Trophoblast cell (in vitro differentiated cells and primary cell): ENCODE data around the gene PNISR.

ENCODE experiments used
- DNase-seq, 2 donors: peaks; one replicate each; pipeline ENCODE4 v3.0.0-alpha.2; 2016
- H2AFZ ChIP-seq: 2 replicates; pipeline ENCODE4 v1.6.1; 2013; ENCODE audit warnings: low read length, moderate library complexity, mild to moderate bottlenecking; ENCODE audit not compliant: insufficient read depth, poor library complexity
- H2AK5ac ChIP-seq: 2 replicates; pipeline ENCODE4 v1.6.1; 2013; ENCODE audit warnings: mild to moderate bottlenecking, low read length
- H2BK120ac ChIP-seq: 2 replicates; pipeline ENCODE4 v1.6.1; 2013; ENCODE audit warnings: low read length, mild to moderate bottlenecking, moderate library complexity; ENCODE audit not compliant: insufficient read depth, poor library complexity
- H2BK12ac ChIP-seq: 2 replicates; pipeline ENCODE4 v1.6.1; 2013; ENCODE audit warnings: mild to moderate bottlenecking, low read length, moderate library complexity
- H2BK5ac ChIP-seq: 2 replicates; pipeline ENCODE4 v1.6.1; 2013; ENCODE audit warnings: low read length, low read depth, moderate library complexity, mild to moderate bottlenecking; ENCODE audit not compliant: poor library complexity
- H3K14ac ChIP-seq: 2 replicates; pipeline ENCODE4 v1.6.1; 2013; ENCODE audit warnings: mild to moderate bottlenecking, low read length
- H3K18ac ChIP-seq: 2 replicates; pipeline ENCODE4 v1.6.1; 2013; ENCODE audit warnings: mild to moderate bottlenecking, low read length
- H3K23ac ChIP-seq: 2 replicates; pipeline ENCODE4 v1.6.1; 2013; ENCODE audit warnings: low read length
- H3K27ac ChIP-seq: 2 replicates; pipeline ENCODE4 v1.5.1; 2013; ENCODE audit warnings: low read depth, mild to moderate bottlenecking, inconsistent platforms, low read length, moderate library complexity
- H3K27me3 ChIP-seq: 2 replicates; pipeline ENCODE4 v1.6.1; 2013; ENCODE audit warnings: inconsistent platforms, mild to moderate bottlenecking, low read length, moderate library complexity; ENCODE audit not compliant: insufficient read depth
- H3K36me3 ChIP-seq, 2 experiments: 1 replicate in 1 of 2; 2 replicates in 1 of 2; pipeline ENCODE4 v1.6.1; 2013; ENCODE audit warnings: low read length in 2 of 2, mild to moderate bottlenecking in 2 of 2, moderate library complexity in 1 of 2; ENCODE audit not compliant: insufficient read depth in 2 of 2, control insufficient read depth in 1 of 2
- H3K4ac ChIP-seq: 2 replicates; pipeline ENCODE4 v1.6.1; 2013; ENCODE audit warnings: low read depth, mild to moderate bottlenecking, low read length, moderate library complexity
- H3K4me1 ChIP-seq, 2 experiments: 1 replicate in 1 of 2; 2 replicates in 1 of 2; pipeline ENCODE4 v1.6.1; 2013; ENCODE audit warnings: low read length in 2 of 2, mild to moderate bottlenecking in 2 of 2, moderate library complexity in 1 of 2; ENCODE audit not compliant: insufficient read depth in 2 of 2, control insufficient read depth in 1 of 2
- H3K4me2 ChIP-seq: 2 replicates; pipeline ENCODE4 v1.6.1; 2013; ENCODE audit warnings: inconsistent platforms, mild to moderate bottlenecking, low read length, moderate library complexity
- H3K4me3 ChIP-seq: 2 replicates; pipeline ENCODE4 v1.5.1; 2013; ENCODE audit warnings: mild to moderate bottlenecking, low read depth, low read length, inconsistent platforms
- H3K79me1 ChIP-seq: one replicate; pipeline ENCODE4 v1.6.1; 2013; ENCODE audit warnings: low read length
- H3K79me2 ChIP-seq: 2 replicates; pipeline ENCODE4 v1.6.1; 2013; ENCODE audit warnings: low read length, mild to moderate bottlenecking; ENCODE audit not compliant: control insufficient read depth, insufficient read depth, poor library complexity
- H3K9ac ChIP-seq: 2 replicates; pipeline ENCODE4 v1.6.1; 2013; ENCODE audit warnings: mild to moderate bottlenecking, low read length
- H3K9me3 ChIP-seq: 2 replicates; pipeline ENCODE4 v1.6.1; 2013; ENCODE audit warnings: low read depth, mild to moderate bottlenecking, control low read depth, inconsistent platforms, low read length; ENCODE audit not compliant: insufficient read depth
- H4K12ac ChIP-seq: 2 replicates; pipeline ENCODE4 v1.6.1; 2013; ENCODE audit warnings: low read depth, mild to moderate bottlenecking, low read length, moderate library complexity
- H4K8ac ChIP-seq: 2 replicates; pipeline ENCODE4 v1.6.1; 2013; ENCODE audit warnings: low read depth, mild to moderate bottlenecking, low read length, moderate library complexity
- H4K91ac ChIP-seq: one replicate; pipeline ENCODE4 v1.6.1; 2013; ENCODE audit warnings: low read depth, mild to moderate bottlenecking, low read length, moderate library complexity
- WGBS: extraction: QIAGEN DNeasy Blood & Tissue Kit; methylation state at CpG from one replicate; pipeline ENCODE4 v1.1.7; 2013; ENCODE audit warnings: missing lambda C conversion rate; ENCODE audit not compliant: insufficient read length, insufficient coverage; ENCODE audit errors: extremely low coverage; 5-methylcytosine and 5-hydroxymethylcytosine counted together

Gene PNISR

DNA sequence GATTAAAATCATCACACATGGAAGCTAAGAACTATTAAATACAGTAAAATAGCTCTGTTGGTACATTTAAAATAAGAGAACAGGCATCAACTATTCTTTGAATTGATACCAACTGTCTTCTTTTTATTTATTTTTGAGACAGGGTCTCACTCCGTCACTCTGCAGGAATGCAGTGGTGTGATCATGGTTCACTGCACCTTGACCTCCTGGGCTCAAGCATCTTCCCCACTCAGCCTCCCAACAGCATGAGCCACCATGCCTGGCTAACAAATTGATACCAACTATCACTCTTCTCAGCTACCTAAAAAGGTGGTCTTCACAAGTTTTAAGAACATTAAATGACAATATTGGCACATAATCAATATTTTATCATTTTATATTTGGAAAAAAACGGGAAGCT is 7.8 kb upstream of the PNISR start:
- H3K27ac ChIP-seq: no peak overlapping the region
- no peaks in the 10 kb centered on the region for H3K4me1 ChIP-seq
- H3K14ac ChIP-seq: no peak overlapping the region
- no peaks in the 10 kb centered on the region for H3K79me1 ChIP-seq
- no peak overlapping the region for H2BK12ac ChIP-seq
- no peak overlapping the region for H2BK120ac ChIP-seq
- H3K4me3 ChIP-seq: no peak overlapping the region
- no peak overlapping the region for H2AK5ac ChIP-seq
- peaks cover under 1 to 3% of the 10 kb centered on the region in 2 experiments for H3K36me3 ChIP-seq
- no peak overlapping the region for H4K91ac ChIP-seq
- H2BK5ac ChIP-seq: no peak overlapping the region
- H4K8ac ChIP-seq: no peak overlapping the region
- H3K9me3 ChIP-seq: no peaks in the 10 kb centered on the region
- H3K9ac ChIP-seq: no peak overlapping the region
- H3K79me2 ChIP-seq: no peaks in the 10 kb centered on the region
- DNase-seq: no peak
- no peak overlapping the region for H3K4ac ChIP-seq
- no peak overlapping the region for H4K12ac ChIP-seq
- no CpG with 5 or more reads among the region's 2 CpGs for WGBS
- no peak overlapping the region for H3K4me2 ChIP-seq
- no peaks in the 10 kb centered on the region for H3K27me3 ChIP-seq
- H3K18ac ChIP-seq: no peak overlapping the region
- H2AFZ ChIP-seq: no peak overlapping the region
- H3K23ac ChIP-seq: no peak overlapping the region

GRCh38 chr6:99431901-99432300 is 6.8 kb upstream of the PNISR start:
- Histone ChIP-seq H2BK120ac (no peak overlapping the region), H3K36me3 (peaks cover 2 to 3% of the 10 kb centered on the region in 2 experiments), H4K12ac (no peak overlapping the region), H3K9me3 (no peaks in the 10 kb centered on the region), H3K23ac (no peak overlapping the region), H3K9ac (no peak overlapping the region), H3K27ac (no peak overlapping the region), H3K79me2 (no peaks in the 10 kb centered on the region), H3K79me1 (no peaks in the 10 kb centered on the region), H2AFZ (no peak overlapping the region), H3K14ac (no peak overlapping the region), H3K4ac (no peak overlapping the region), H4K8ac (no peak overlapping the region), H3K18ac (no peak overlapping the region), H3K4me1 (no peaks in the 10 kb centered on the region), H3K27me3 (no peaks in the 10 kb centered on the region), H3K4me2 (no peak overlapping the region), H2BK12ac (no peak overlapping the region), H4K91ac (no peak overlapping the region), H3K4me3 (no peak overlapping the region), H2AK5ac (no peak overlapping the region), H2BK5ac (no peak overlapping the region)
- WGBS: no CpG with 5 or more reads among the region's 2 CpGs
- DNase-seq: peak in 1 of 2 donors; percentile 65

GRCh38 chr6:99427988-99428387 is 2.9 kb upstream of the PNISR start:
- Histone ChIP-seq H3K4me2 (no peak overlapping the region), H2BK5ac (no peak overlapping the region), H3K4me3 (no peak overlapping the region), H2AK5ac (no peak overlapping the region), H2BK120ac (no peak overlapping the region), H3K27ac (no peak overlapping the region), H3K79me1 (peaks cover 12% of the 10 kb centered on the region), H3K14ac (no peak overlapping the region), H3K27me3 (no peaks in the 10 kb centered on the region), H2AFZ (no peak overlapping the region), H3K9me3 (no peaks in the 10 kb centered on the region), H3K18ac (no peak overlapping the region), H3K4me1 (peaks cover 0 to 2% of the 10 kb centered on the region in 2 experiments), H4K8ac (no peak overlapping the region), H3K23ac (no peak overlapping the region), H2BK12ac (no peak overlapping the region), H3K79me2 (peaks cover 7% of the 10 kb centered on the region), H3K4ac (no peak overlapping the region), H3K9ac (no peak overlapping the region), H4K91ac (no peak overlapping the region), H4K12ac (no peak overlapping the region), H3K36me3 (peaks cover 0 to 2% of the 10 kb centered on the region in 2 experiments)
- WGBS: no CpG with 5 or more reads among the region's 5 CpGs
- DNase-seq: no peak

DNA sequence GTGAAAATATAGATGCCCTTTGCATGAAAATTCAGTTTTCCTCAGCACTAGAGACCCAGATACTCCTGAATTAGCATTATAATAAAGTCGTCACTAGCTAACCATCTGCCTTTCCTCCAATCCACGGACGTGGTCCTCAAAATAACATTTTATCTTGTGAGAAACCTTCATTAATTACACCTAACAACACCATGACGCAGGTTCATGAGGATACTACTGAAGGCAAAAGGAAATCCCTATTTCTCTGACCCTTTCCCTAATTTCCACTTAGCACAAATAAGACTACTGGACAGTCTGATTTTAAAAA is 1.3 kb upstream of the PNISR start:
- H2BK5ac ChIP-seq: no peak overlapping the region
- H4K12ac ChIP-seq: no peak overlapping the region
- no peak overlapping the region for H2BK12ac ChIP-seq
- no peak overlapping the region for H2BK120ac ChIP-seq
- H3K27me3 ChIP-seq: no peaks in the 10 kb centered on the region
- H3K79me2 ChIP-seq: peaks cover 10% of the 10 kb centered on the region
- no peak overlapping the region for H4K8ac ChIP-seq
- H3K4me3 ChIP-seq: no peak overlapping the region
- WGBS: no CpG with 5 or more reads among the region's 4 CpGs
- no peak overlapping the region for H3K27ac ChIP-seq
- no peak overlapping the region for H3K4ac ChIP-seq
- H3K23ac ChIP-seq: no peak overlapping the region
- no peak for DNase-seq
- no peak overlapping the region for H3K9ac ChIP-seq
- no peak overlapping the region for H2AK5ac ChIP-seq
- no peak overlapping the region for H4K91ac ChIP-seq
- no peak overlapping the region for H3K14ac ChIP-seq
- peaks cover 0 to 2% of the 10 kb centered on the region in 2 experiments for H3K4me1 ChIP-seq
- peaks cover 0 to 5% of the 10 kb centered on the region in 2 experiments for H3K36me3 ChIP-seq
- peak overlapping the region; percentile 91 for H3K4me2 ChIP-seq
- no peaks in the 10 kb centered on the region for H3K9me3 ChIP-seq
- peaks cover 12% of the 10 kb centered on the region for H3K79me1 ChIP-seq
- no peak overlapping the region for H2AFZ ChIP-seq
- no peak overlapping the region for H3K18ac ChIP-seq
